PC-3 (cell line): ENCODE measurements around the gene OR2A14.

Experiments used
- CTCF ChIP-seq: fragments of 300-600 bp; sonication (generic); conservative IDR thresholded peaks from 2 replicates; pipeline ENCODE4 v1.5.1; 2017; ENCODE audit warnings: antibody characterized with exemption, low read depth, mild to moderate bottlenecking, low read length
- EZH2 ChIP-seq: fragments of 300-600 bp; sonication (generic); IDR thresholded peaks from one replicate; pipeline ENCODE4 v1.6.1; 2017; ENCODE audit warnings: antibody characterized with exemption, mild to moderate bottlenecking, low read length; ENCODE audit not compliant: unreplicated experiment
- EZH2phosphoT487 ChIP-seq: fragments of 300-600 bp; sonication (generic); IDR thresholded peaks from 2 replicates; pipeline ENCODE4 v1.6.1; 2018; ENCODE audit warnings: mild to moderate bottlenecking, antibody characterized with exemption, low read length, borderline replicate concordance

GRCh38 chr7:144110272-144110671 lies 12.7 kb upstream of the OR2A14 start:
- no peak for TF ChIP-seq CTCF
- no peak for TF ChIP-seq EZH2
- TF ChIP-seq EZH2phosphoT487 = no peak
